GM06990 (cell line): ENCODE results near the gene ATP8B4.

Experiments used
- DNase-seq: peaks from one replicate; pipeline ENCODE4 v3.0.0-alpha.2; 2011; ENCODE audit not compliant: insufficient read length; ENCODE audit errors: extremely low read depth
- H3K27me3 ChIP-seq: replicated peaks from 2 replicates; pipeline ENCODE4 v1.6.0; 2011; ENCODE audit warnings: low read length; ENCODE audit not compliant: control insufficient read depth, insufficient read depth
- H3K36me3 ChIP-seq: 2 replicates; pipeline ENCODE4 v1.5.1; 2011; ENCODE audit warnings: low read length; ENCODE audit not compliant: control insufficient read depth, insufficient read depth
- H3K4me3 ChIP-seq: replicated peaks from 2 replicates; pipeline ENCODE4 v1.5.1; 2011; ENCODE audit warnings: low read depth, mild to moderate bottlenecking, control low read depth, low read length
- CTCF ChIP-seq: IDR thresholded peaks from 2 replicates; pipeline ENCODE4 v1.5.1; 2011; ENCODE audit warnings: low read length, control low read depth, mild to moderate bottlenecking, inconsistent platforms; ENCODE audit not compliant: insufficient read depth, poor library complexity, severe bottlenecking

The ATP8B4 gene

GRCh38 chr15:49946681-49947080 lies 172.4 kb downstream of the ATP8B4 start:
- DNase-seq = no peak
- TF ChIP-seq CTCF = no peak
- H3K4me3 ChIP-seq = no peak overlapping the region
- no peaks in the 10 kb centered on the region for H3K27me3 ChIP-seq
- H3K36me3 ChIP-seq = no peaks in the 10 kb centered on the region

- no peak for DNase-seq
- Histone ChIP-seq H3K27me3 (no peaks in the 10 kb centered on the region), H3K36me3 (no peaks in the 10 kb centered on the region), H3K4me3 (no peak overlapping the region)
- TF ChIP-seq CTCF = no peak
Observed at GRCh38 chr15:49934487-49934886, 184.5 kb downstream of the ATP8B4 start.

- Histone ChIP-seq H3K27me3 (no peaks in the 10 kb centered on the region), H3K4me3 (no peak overlapping the region), H3K36me3 (no peaks in the 10 kb centered on the region)
- TF ChIP-seq CTCF = no peak
- DNase-seq = no peak
Observed at GRCh38 chr15:49927189-49927861, 191.7 kb downstream of the ATP8B4 start.

- no peak for TF ChIP-seq CTCF
- no peak overlapping the region for H3K4me3 ChIP-seq
- no peaks in the 10 kb centered on the region for H3K27me3 ChIP-seq
- no peak for DNase-seq
- no peaks in the 10 kb centered on the region for H3K36me3 ChIP-seq
Observed at GRCh38 chr15:49926740-49927139, 192.3 kb downstream of the ATP8B4 start.

- Histone ChIP-seq H3K27me3 (no peaks in the 10 kb centered on the region), H3K36me3 (no peaks in the 10 kb centered on the region), H3K4me3 (no peak overlapping the region)
- no peak for DNase-seq
- TF ChIP-seq CTCF = no peak
Observed at GRCh38 chr15:49923671-49924070, 195.4 kb downstream of the ATP8B4 start.

GRCh38 chr15:49919034-49919433 lies 200.0 kb downstream of the ATP8B4 start:
- no peak for DNase-seq
- H3K27me3 ChIP-seq = no peaks in the 10 kb centered on the region
- no peaks in the 10 kb centered on the region for H3K36me3 ChIP-seq
- H3K4me3 ChIP-seq = no peak overlapping the region
- no peak for TF ChIP-seq CTCF
